Measurements from ENCODE around the gene TXNIP.

The TXNIP gene

GRCh38 chr1:146010126-146010738 is 13.9 kb upstream of the TXNIP start:
- no peak for DNase-seq

DNA sequence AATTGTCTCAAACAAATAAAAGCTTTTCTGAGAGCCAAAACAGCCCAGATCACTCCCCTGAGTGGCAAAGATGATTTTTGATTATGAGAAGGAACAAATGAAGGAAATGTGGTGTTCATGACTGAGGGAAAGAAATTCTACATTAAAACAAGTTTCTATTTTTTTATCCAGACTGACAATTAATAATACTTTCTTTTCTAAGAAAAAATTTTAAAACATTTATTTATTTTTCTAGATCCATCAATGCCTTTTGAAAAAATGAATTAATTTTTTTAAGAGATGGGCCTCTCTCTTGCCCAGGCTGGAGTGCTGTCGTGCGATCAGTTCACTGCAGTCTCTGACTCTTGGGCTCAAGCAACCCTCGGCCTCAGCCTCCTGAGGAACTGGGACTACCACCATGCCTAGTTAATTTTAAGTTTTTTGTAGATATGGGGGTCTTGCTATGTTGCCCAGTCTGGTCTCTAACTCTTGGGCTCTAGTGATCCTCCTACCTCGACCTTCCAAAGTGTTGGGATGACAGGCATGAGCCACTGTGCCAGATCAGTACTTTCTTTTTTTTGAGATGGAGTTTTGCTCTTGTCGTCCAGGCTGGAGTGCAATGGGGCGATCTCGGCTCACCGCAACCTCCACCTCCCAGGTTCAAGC is 11.2 kb upstream of the TXNIP start:
- DNase-seq: no peak

GRCh38 chr1:146001709-146002108 is 5.3 kb upstream of the TXNIP start:
- DNase-seq: no peak

DNA sequence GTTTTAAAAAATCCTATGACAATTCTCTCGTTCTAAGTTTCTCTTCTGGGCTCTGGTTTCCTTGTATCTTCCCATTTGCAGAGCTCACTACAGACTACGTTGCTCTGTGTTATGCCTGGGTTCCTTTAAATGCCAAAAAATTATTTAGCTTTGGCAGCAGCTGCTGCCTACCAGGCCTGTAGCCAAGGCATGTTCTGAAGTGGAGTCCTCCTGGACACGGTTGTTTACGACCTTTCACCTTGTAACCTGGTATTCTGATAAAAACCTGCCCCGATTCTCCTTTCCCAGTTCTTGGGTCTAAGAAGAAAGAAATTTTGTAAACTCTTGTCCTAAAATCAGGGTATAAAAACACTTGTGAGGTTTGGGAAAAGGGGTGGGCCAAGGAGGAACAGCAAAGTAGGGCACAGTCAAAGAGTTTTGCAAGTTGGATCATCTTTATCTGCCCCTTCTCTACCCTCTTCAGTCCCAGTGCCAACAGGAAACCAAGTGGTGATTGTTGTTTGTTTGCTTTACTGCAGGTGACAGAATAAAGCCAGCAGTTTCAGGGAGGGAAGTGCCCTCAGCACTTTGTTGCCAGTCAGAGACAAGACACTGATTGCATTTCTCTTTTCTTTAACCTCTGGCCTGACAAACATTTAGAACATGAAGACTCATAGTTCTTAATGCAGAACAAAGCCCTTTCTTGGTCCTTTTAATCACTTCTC is 3.1 kb upstream of the TXNIP start:
- no peak for DNase-seq

GRCh38 chr1:145997718-145998023 is 1.3 kb upstream of the TXNIP start:
- DNase-seq: no peak

DNA sequence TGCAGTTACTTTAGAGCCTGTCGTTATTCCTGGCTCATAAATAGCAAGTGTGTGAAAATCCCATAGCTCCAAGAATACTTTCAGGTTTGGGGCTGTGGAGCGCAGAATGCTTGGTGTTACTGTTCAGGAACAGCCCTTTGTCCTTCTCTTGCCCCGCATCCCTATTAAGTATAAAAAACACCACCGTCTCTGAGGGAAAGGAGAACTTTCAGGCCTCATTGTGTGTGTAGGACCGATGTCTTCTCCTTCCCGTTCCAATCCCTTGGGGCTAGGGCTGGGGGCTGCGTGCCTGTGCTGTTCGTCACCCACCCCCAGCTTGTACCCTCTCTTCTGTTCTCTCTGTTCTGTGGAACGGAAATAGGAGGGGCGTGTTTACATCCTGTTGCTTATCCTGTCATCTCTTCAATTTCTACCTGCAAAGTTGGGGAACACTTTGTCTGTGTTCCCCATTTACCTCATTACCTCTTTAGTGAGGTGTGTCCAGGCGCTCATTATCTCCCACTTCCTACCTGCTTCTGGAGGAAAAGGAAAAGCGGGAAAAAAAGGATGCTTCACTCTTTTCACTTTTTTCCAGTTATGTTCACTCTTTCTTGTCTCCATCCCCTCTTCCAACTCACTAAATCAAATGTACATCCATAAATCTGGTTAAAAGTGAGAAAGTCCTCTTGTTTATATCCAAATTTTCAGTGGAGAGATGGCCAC is 788 bp upstream of the TXNIP start:
- peak; percentile 56 for DNase-seq

- no peak for DNase-seq
Observed at GRCh38 chr1:145995964-145996432, 381 bp downstream of the TXNIP start.

DNA sequence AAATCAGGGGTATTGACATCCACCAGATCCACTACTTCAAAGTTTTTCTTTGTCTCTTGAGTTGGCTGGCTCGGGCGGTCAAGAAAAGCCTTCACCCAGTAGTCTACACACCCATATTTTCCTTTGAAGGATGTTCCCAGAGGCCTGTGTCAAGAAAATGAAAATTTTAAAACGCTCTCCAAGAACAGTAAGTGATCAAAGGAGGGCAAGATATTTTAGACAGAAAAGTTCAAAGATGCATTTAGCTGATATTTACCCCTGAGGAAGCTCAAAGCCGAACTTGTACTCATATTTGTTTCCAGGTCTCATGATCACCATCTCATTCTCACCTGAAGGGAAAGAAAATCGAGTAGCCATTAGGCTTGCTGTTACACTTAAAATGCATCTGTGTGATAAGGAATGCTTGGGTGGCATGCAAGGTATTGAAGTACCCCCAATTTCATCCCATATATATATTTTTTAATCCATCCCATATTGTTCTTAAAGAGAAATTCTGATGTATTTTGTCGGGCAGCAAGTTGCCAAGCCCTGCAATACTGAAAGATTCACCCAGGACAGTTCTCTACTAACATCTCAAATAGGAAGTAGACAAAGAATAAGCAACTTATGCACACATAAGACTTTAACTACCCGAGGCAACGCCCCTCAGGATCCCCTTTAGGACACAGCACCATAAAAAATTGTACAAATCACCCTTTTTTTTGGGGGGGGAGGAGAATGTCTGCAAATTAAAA is 1.1 kb downstream of the TXNIP start:
- DNase-seq: no peak

- no peak for DNase-seq
Observed at GRCh38 chr1:145994391-145995120, 1.8 kb downstream of the TXNIP start.

- no peak for DNase-seq
Observed at GRCh38 chr1:145993618-145994390, 2.6 kb downstream of the TXNIP start.

- DNase-seq: no peak
Observed at GRCh38 chr1:145992958-145993617, 3.3 kb downstream of the TXNIP start.

DNA sequence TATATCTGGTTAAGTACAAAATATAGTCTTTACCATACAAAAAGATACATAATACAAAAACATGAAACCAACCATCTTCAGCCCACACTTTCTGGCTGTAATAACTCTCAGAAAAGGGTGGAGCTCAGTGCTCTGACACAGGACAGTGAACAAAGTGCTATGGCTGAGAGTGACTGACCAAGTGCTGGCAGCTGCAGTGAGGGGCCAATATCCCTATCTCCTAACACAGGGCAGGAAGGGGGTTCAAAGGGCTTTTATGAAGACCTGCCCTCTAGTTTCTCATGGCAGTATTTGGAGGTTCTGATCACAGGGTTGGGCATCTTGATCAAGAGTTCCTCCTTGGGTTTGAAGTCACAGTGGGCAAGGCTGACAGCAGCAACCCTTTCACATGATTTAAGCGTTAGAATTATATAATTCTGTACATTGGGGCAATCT is 3.9 kb downstream of the TXNIP start:
- DNase-seq: no peak

DNA sequence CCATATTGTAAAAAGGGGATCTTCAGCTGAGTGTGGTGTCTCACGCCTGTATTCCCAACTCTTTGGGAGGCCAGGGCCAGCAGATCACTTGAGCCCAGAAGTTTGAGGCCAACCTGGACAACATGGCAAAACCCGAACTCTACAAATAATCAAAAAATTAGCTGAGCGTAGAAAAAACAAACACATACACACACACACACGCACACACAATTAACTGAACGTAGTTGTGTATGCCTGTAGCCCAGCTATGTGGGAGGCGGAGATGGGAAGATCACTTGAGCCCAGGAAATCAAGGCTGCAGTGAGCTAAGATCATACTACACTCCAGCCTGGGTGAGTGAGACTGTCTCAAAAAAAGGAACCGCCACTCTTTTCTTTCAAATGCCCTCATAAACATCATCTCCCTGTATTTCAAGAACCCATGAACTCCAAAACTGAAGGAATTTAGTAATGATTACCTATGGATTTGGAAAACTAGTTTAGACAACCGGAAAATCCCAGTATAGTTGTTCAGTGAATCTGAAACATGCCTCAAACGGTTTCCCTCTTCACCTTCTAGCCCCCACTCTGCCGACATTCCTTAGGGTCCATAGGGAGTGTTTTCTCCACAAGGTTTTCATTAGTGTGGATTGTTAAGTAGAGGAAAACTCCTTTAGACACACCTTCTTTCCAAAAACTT is 4.5 kb downstream of the TXNIP start:
- no peak for DNase-seq

DNA sequence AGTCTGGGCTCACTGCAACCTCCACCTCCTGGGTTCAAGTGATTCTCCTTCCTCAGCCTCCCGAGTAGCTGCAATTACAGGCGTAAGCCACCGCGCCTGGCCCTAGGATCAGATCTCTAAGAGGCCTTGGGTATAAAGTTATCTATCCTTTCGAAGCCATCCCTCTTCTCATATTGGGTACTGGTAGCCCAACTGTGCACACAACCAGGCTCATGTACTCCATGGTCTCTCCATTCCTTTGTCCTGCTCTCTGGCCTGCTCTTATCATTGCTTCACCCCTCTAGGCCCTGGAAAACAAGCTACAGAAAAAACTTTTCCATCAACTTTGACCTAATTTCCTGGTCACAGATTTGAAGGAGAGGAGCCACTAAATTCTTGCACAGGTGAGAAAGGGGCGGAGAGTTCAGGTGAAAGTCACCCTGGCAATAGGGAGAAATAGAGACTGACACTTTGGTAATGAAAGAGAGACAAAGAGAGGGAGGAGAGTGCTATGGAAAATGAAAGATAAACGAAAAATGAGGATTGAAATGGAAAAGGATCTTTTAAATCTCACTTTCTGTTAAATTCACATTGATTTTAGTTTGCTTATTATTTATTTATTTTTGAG is 6.0 kb downstream of the TXNIP start:
- no peak for DNase-seq

- no peak for DNase-seq
Observed at GRCh38 chr1:145988773-145989172, 7.6 kb downstream of the TXNIP start.

- no peak for DNase-seq
Observed at GRCh38 chr1:145987926-145988325, 8.5 kb downstream of the TXNIP start.

DNA sequence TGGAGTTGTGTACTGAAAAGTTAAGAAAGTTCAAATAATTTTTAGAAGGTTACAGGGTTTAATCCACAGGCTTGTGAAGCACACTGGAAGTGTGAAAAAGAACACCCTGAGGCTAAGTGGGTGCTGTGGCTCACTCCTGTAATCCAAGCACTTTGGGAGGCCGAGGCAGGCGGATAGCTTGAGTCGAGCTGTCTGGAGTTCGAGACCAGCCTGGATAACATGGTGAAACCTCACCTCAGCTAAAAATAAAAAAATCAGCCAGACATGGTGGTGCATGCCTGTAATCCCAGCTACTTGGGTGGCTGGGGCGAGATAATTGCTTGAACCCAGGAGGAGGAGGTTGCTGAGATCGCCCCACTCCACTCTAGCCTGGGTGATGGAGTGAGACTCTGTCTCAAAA is 9.8 kb downstream of the TXNIP start:
- no peak for DNase-seq

DNA sequence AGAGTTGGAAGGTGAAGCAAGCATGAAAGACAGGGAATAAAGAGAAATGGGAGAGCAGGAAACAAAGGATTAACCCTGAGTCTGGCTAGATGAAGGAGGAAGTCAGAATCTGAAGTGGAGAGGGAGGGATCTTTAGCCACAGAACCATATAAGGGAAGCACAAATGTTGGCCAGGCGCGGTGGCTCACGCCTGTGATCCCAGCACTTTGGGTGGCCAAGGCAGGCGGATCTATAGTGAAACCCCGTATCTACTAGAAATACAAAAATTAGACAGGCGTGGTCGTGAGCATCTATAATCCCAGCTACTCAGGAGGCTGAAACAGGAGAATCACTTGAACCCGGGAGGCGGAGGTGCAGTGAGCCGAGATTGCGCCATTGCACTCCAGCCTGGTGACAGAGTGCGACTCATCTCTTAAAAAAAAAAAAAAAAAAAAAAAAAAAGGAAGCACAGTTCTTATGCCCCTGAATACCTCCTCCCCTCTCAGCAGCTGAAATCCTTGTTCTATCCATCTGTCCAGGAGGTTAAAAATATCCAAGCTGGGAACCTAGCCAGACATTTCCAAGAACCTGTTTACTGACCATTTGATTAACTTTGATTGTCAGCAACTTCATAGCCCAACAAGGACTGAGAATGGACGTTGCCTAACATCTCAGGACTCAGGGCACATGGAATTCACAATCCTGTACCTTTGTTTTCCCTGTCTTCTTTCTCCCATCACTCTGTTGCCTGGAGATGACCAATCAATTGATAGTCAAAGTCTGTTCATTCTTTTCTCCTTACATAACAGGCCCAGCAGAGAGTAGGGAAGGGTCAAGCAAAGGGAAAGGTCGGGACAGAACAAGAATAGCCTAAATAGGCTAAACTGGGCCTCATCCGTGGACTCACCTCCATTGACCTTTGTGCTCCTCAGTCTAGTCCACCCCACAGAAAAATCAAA is 10.6 kb downstream of the TXNIP start:
- no peak for DNase-seq

DNA sequence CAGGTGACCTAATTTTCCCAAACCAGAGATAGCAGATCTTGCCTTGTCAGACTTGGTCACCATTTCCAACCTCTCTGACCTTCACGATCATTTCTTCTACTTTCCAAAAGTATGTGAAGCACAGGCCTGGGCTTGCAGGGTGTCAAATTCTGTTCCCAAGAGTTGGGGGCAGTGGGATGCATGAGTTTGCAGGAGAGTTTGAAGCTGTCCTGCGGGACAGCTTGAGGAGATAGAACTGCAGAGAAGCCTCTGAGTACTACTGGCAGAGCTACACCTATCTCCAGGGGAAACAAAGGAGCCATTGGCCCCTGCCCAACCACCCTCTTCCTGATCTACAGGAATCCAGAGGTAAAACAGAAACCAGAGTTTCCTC is 11.3 kb downstream of the TXNIP start:
- DNase-seq: no peak
